Type B pancreatic cell (in vitro differentiated cells): ENCODE results near the gene UBAP1. TPM values are rescaled to one million over a fixed set of nuclear protein-coding genes. Genes with fewer than 3 reads are reported as not detected.
A peak's percentile ranks its signal among the peaks of the same experiment; 100 is the strongest.
"Not testable (repeated sequence)": the region's sequence is repeated elsewhere in the genome, so short reads cannot be mapped to it uniquely, and the experiment has no call there.

Source experiments
- DNase-seq: peaks from one replicate; pipeline ENCODE4 v3.0.0; 2021; ENCODE audit warnings: mixed read lengths; ENCODE audit not compliant: unreplicated experiment; ENCODE audit errors: extremely low spot score
- H3K27ac Mint-ChIP-seq: 2 replicates; pipeline ENCODE4 v1.8.0; 2021; ENCODE audit warnings: mild to moderate bottlenecking, mixed read lengths
- H3K27me3 Mint-ChIP-seq: 2 replicates; pipeline ENCODE4 v1.8.0; 2021; ENCODE audit warnings: mixed read lengths
- H3K36me3 Mint-ChIP-seq: 2 replicates; pipeline ENCODE4 v1.8.0; 2021; ENCODE audit warnings: mixed read lengths
- H3K4me1 Mint-ChIP-seq: one replicate; pipeline ENCODE4 v1.8.0; 2021; ENCODE audit warnings: mixed read lengths; ENCODE audit not compliant: unreplicated experiment
- H3K4me3 Mint-ChIP-seq: 2 replicates; pipeline ENCODE4 v1.8.0; 2021; ENCODE audit warnings: mild to moderate bottlenecking, mixed read lengths
- H3K9me3 Mint-ChIP-seq: 2 replicates; pipeline ENCODE4 v1.8.0; 2021; ENCODE audit warnings: mixed read lengths
- CTCF ChIP-seq: fragments of 200-600 bp; sonication (generic); conservative IDR thresholded peaks from 2 replicates; pipeline ENCODE4 v1.5.0; 2021; ENCODE audit warnings: antibody characterized with exemption, mild to moderate bottlenecking
- total RNA-seq: library from RNA; stranded (reverse); gene quantifications from 2 replicates; pipeline ENCODE4 v1.2.1, GENCODE V29; 2021; ENCODE audit warnings: low replicate concordance

Gene UBAP1
- total RNA-seq, 1 donor from 2014 or later, result 35.9 TPM

- Mint-ChIP-seq H3K4me3 (peak overlapping the region; percentile 97), H3K27me3 (no peaks in the 10 kb centered on the region), H3K36me3 (peaks cover 10% of the 10 kb centered on the region), H3K4me1 (peaks cover 10% of the 10 kb centered on the region), H3K27ac (peak overlapping the region; percentile 99), H3K9me3 (no peaks in the 10 kb centered on the region)
- TF ChIP-seq CTCF, result no peak
- no peak for DNase-seq
Measured at GRCh38 chr9:34179213-34180136, 632 bp downstream of the UBAP1 start.

GRCh38 chr9:34185778-34186551, 7.1 kb downstream of the UBAP1 start:
- H3K27ac Mint-ChIP-seq, result peak overlapping the region; percentile 95
- no peaks in the 10 kb centered on the region for H3K27me3 Mint-ChIP-seq
- H3K9me3 Mint-ChIP-seq, result no peaks in the 10 kb centered on the region
- peaks cover 14% of the 10 kb centered on the region for H3K4me1 Mint-ChIP-seq
- H3K36me3 Mint-ChIP-seq, result peaks cover 5% of the 10 kb centered on the region
- no peak for TF ChIP-seq CTCF
- no peak for DNase-seq
- H3K4me3 Mint-ChIP-seq, result peak overlapping the region; percentile 28

GRCh38 chr9:34187891-34188240, 9.0 kb downstream of the UBAP1 start:
- Mint-ChIP-seq H3K27me3 (no peaks in the 10 kb centered on the region), H3K4me3 (no peak overlapping the region), H3K4me1 (peaks cover 20% of the 10 kb centered on the region), H3K9me3 (no peaks in the 10 kb centered on the region), H3K36me3 (peaks cover 5% of the 10 kb centered on the region), H3K27ac (peak overlapping the region; percentile 32)
- TF ChIP-seq CTCF, result no peak
- no peak for DNase-seq

- DNase-seq, result peak; percentile 24
- no peaks in the 10 kb centered on the region for H3K27me3 Mint-ChIP-seq
- H3K4me1 Mint-ChIP-seq, result peaks cover 22% of the 10 kb centered on the region
- no peaks in the 10 kb centered on the region for H3K9me3 Mint-ChIP-seq
- TF ChIP-seq CTCF, result peak; percentile 56
- no peak overlapping the region for H3K4me3 Mint-ChIP-seq
- H3K27ac Mint-ChIP-seq, result peak overlapping the region; percentile 19
- H3K36me3 Mint-ChIP-seq, result peaks cover 15% of the 10 kb centered on the region
Measured at GRCh38 chr9:34190996-34191892, 12.4 kb downstream of the UBAP1 start.

- Mint-ChIP-seq H3K4me3 (no peak overlapping the region), H3K36me3 (peaks cover 23% of the 10 kb centered on the region), H3K4me1 (peaks cover 23% of the 10 kb centered on the region), H3K9me3 (no peaks in the 10 kb centered on the region), H3K27me3 (no peaks in the 10 kb centered on the region), H3K27ac (no peak overlapping the region)
- TF ChIP-seq CTCF, result no peak
- no peak for DNase-seq
Measured at GRCh38 chr9:34195143-34195542, 16.3 kb downstream of the UBAP1 start.

- H3K4me3 Mint-ChIP-seq, H3K27me3 Mint-ChIP-seq, DNase-seq, H3K9me3 Mint-ChIP-seq: not testable (repeated sequence)
- Mint-ChIP-seq H3K4me1 (peaks cover 15% of the 10 kb centered on the region), H3K36me3 (peaks cover 23% of the 10 kb centered on the region), H3K27ac (peak overlapping the region; percentile 51)
Measured at GRCh38 chr9:34197286-34197685, 18.4 kb downstream of the UBAP1 start.
